H1 (cell line): ENCODE measurements around the gene DPH6. TPM values are rescaled to one million over a fixed set of nuclear protein-coding genes. Genes with fewer than 3 reads are reported as not detected.

Experiments
- ASH2L ChIP-seq: fragments of 200-600, 300-600 bp; sonication (generic); IDR thresholded peaks from one replicate; pipeline ENCODE4 v1.7.1; 2017; ENCODE audit warnings: low read length
- BRCA1 ChIP-seq: IDR thresholded peaks from 2 replicates; pipeline ENCODE4 v1.6.1; 2012; ENCODE audit warnings: low read depth, low read length, improper control_type of control experiment
- CHD1 ChIP-seq: IDR thresholded peaks from 2 replicates; pipeline ENCODE4 v1.6.1; 2012; ENCODE audit warnings: low read depth, low read length, improper control_type of control experiment
- CREB1 ChIP-seq: IDR thresholded peaks from 2 replicates; pipeline ENCODE4 v1.6.1; 2012; ENCODE audit warnings: inconsistent platforms
- GTF2F1 ChIP-seq: IDR thresholded peaks from 2 replicates; pipeline ENCODE4 v1.6.1; 2012; ENCODE audit warnings: low read depth, low read length, improper control_type of control experiment, borderline replicate concordance
- JUND ChIP-seq: IDR thresholded peaks from 2 replicates; pipeline ENCODE4 v1.6.1; 2011; ENCODE audit warnings: mild to moderate bottlenecking, improper control_type of control experiment, low read length
- KDM1A ChIP-seq: fragments of 200-600, 300-600 bp; sonication (generic); IDR thresholded peaks from 2 replicates; pipeline ENCODE4 v1.7.1; 2016; ENCODE audit warnings: mild to moderate bottlenecking, low read length, borderline replicate concordance
- MAFK ChIP-seq: IDR thresholded peaks from 2 replicates; pipeline ENCODE4 v1.6.1; 2012; ENCODE audit warnings: low read depth, mild to moderate bottlenecking, improper control_type of control experiment, low read length
- PHF8 ChIP-seq: fragments of 200-600 bp; sonication (generic); conservative IDR thresholded peaks from 2 replicates; pipeline ENCODE4 v1.7.1; 2012; ENCODE audit warnings: low read depth, mild to moderate bottlenecking, inconsistent platforms, low read length, moderate library complexity
- RBBP5 ChIP-seq: IDR thresholded peaks from 2 replicates; pipeline ENCODE4 v1.7.1; 2012; ENCODE audit warnings: low read depth, mild to moderate bottlenecking, inconsistent platforms, low read length, moderate library complexity, borderline replicate concordance
- RFX5 ChIP-seq: IDR thresholded peaks from 2 replicates; pipeline ENCODE4 v1.6.1; 2011; ENCODE audit warnings: low read depth, low read length, improper control_type of control experiment, borderline replicate concordance
- RXRA ChIP-seq: IDR thresholded peaks from 2 replicates; pipeline ENCODE4 v1.6.1; 2011; ENCODE audit warnings: low read depth, mild to moderate bottlenecking, low read length, moderate library complexity; ENCODE audit not compliant: insufficient read depth
- SIRT6 ChIP-seq: IDR thresholded peaks from one replicate; pipeline ENCODE4 v1.7.1; 2012; ENCODE audit warnings: low read length, inconsistent platforms
- SIX5 ChIP-seq: IDR thresholded peaks from 2 replicates; pipeline ENCODE4 v1.6.1; 2011; ENCODE audit warnings: mild to moderate bottlenecking, low read depth, low read length
- SUZ12 ChIP-seq: fragments of 200-600 bp; sonication (generic); IDR thresholded peaks from 2 replicates; pipeline ENCODE4 v1.6.1; 2012; ENCODE audit warnings: mild to moderate bottlenecking, inconsistent platforms, low read length, moderate library complexity, mixed read lengths
- TAF1 ChIP-seq: IDR thresholded peaks from 2 replicates; pipeline ENCODE4 v1.6.1; 2011; ENCODE audit warnings: mild to moderate bottlenecking, low read depth, low read length
- TAF7 ChIP-seq: optimal IDR thresholded peaks from 2 replicates; pipeline ENCODE3; 2011; ENCODE audit warnings: low read depth, mild to moderate bottlenecking, inconsistent platforms, low read length, moderate library complexity, borderline replicate concordance
- TCF12 ChIP-seq: IDR thresholded peaks from 2 replicates; pipeline ENCODE4 v1.6.1; 2011; ENCODE audit warnings: low read depth, mild to moderate bottlenecking, low read length
- polyA plus RNA-seq, 7 experiments: library from polyadenylated mRNA; depleted of rRNA in 3 of 7; stranded (reverse) in 5 of 7; unstranded in 2 of 7; fragments of >200 nt in 5 of 7; fragments of 200-250 nt in 2 of 7; gene quantifications; 1 replicate in 5 of 7; 2 replicates in 1 of 7; 4 replicates in 1 of 7; pipeline versions ENCODE4 v1.2.1 to v1.2.3, GENCODE V29; 2011 to 2013; ENCODE audit warnings: missing spikeins in 2 of 7, mixed read lengths in 2 of 7
- total RNA-seq: library from RNA; stranded (reverse); fragmentation: NEBNext Ultra II Directional; extraction: Animal tissue kit (Norgen Biotek cat#: 25700); gene quantifications from 2 replicates; pipeline ENCODE4 v1.2.1, GENCODE V29; 2021
- TF ChIP-seq, protein P1 (sequence below), 3 experiments: IDR thresholded peaks; 1 replicate in 2 of 3; 2 replicates in 1 of 3; pipeline versions ENCODE4 v1.5.1 to v1.6.1; 2011; ENCODE audit warnings: low read length in 3 of 3, mild to moderate bottlenecking in 3 of 3, inconsistent platforms in 2 of 3, low read depth in 1 of 3, moderate library complexity in 1 of 3; ENCODE audit not compliant: insufficient read depth in 1 of 3; ENCODE audit errors: control extremely low read depth in 1 of 3
- TF ChIP-seq, protein P2 (sequence below): IDR thresholded peaks from 2 replicates; pipeline ENCODE4 v1.6.1; 2012; ENCODE audit warnings: inconsistent platforms
- TF ChIP-seq, protein P3 (sequence below): IDR thresholded peaks from 2 replicates; pipeline ENCODE4 v1.6.1; 2011; ENCODE audit warnings: low read length, improper control_type of control experiment

The DPH6 gene
- total and polyA plus RNA-seq, 2 of the 8 experiments (the other 6 are each of a cell fraction or from before 2014, with no cell fraction given): 21.6 to 30.5 TPM

DNA sequence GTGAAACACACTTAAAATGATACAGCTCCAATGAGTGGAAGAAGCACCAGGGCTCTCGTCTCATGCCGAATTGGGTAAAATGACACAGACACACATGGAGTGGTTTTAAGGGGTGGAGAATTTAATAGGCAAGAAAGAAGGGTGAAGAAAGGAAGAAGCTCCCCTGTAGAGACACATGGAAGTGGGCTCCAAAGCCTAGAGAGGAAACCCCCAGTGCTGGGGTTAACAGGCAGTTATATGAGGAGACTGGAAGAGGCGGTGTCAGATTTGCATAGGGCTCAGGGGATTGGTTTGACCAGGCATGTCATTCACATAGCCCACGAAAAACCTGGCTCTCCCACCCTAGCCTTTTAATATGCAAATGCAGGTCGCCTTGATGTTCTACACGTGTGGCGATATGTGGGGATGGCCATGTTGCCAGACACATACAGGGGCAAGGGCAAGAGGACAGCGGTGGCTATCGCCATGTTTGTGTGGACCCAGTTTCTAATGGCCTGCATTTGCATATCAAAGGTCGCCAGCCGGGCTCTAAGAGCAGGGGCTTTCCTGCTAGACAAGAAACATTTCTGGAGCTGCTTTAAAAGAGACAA is 1.9 kb upstream of the DPH6 start (continued):
- TF ChIP-seq, protein P1, sequence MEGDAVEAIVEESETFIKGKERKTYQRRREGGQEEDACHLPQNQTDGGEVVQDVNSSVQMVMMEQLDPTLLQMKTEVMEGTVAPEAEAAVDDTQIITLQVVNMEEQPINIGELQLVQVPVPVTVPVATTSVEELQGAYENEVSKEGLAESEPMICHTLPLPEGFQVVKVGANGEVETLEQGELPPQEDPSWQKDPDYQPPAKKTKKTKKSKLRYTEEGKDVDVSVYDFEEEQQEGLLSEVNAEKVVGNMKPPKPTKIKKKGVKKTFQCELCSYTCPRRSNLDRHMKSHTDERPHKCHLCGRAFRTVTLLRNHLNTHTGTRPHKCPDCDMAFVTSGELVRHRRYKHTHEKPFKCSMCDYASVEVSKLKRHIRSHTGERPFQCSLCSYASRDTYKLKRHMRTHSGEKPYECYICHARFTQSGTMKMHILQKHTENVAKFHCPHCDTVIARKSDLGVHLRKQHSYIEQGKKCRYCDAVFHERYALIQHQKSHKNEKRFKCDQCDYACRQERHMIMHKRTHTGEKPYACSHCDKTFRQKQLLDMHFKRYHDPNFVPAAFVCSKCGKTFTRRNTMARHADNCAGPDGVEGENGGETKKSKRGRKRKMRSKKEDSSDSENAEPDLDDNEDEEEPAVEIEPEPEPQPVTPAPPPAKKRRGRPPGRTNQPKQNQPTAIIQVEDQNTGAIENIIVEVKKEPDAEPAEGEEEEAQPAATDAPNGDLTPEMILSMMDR (IDR thresholded peaks at IDR 0.05; ENCODE audit: control extremely low read depth in 1 of 3, insufficient read depth in 1 of 3, low read depth in 1 of 3, low read length in 3 of 3): no peak
- TF ChIP-seq TAF1 (no peak; the same call in 1 of the 2 replicates), RBBP5 (0 out of 2 replicates have a peak, but pooled peaks have one; percentile 55), TAF7 (no peak), SIX5 (no peak), SUZ12 (no peak), GTF2F1 (no peak), PHF8 (no peak), ASH2L (peak; percentile 55), CHD1 (no peak), MAFK (no peak), KDM1A (no peak), RXRA (no peak), TCF12 (0 out of 2 replicates have a peak, but pooled peaks have one; percentile 3), SIRT6 (no peak), JUND (no peak), RFX5 (no peak), BRCA1 (no peak), CREB1 (0 out of 2 replicates have a peak, but pooled peaks have one; percentile 41)
- TF ChIP-seq, protein P2, sequence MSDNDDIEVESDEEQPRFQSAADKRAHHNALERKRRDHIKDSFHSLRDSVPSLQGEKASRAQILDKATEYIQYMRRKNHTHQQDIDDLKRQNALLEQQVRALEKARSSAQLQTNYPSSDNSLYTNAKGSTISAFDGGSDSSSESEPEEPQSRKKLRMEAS: peak; percentile 55
- TF ChIP-seq, protein P3, sequence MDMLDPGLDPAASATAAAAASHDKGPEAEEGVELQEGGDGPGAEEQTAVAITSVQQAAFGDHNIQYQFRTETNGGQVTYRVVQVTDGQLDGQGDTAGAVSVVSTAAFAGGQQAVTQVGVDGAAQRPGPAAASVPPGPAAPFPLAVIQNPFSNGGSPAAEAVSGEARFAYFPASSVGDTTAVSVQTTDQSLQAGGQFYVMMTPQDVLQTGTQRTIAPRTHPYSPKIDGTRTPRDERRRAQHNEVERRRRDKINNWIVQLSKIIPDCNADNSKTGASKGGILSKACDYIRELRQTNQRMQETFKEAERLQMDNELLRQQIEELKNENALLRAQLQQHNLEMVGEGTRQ: no peak
